Gastroesophageal sphincter (tissue), 3 donors: Measurements from ENCODE around the gene RHBDD3.

Source experiments
- CTCF ChIP-seq, 4 experiments: fragments of 200-600 bp in 2 of 4; fragments of 450-650 bp in 2 of 4; sonication (generic) in 1 of 4; IDR thresholded peaks; one replicate each; pipeline ENCODE4 v1.5.1; 2017 to 2019; ENCODE audit warnings: antibody characterized with exemption in 4 of 4, mild to moderate bottlenecking in 2 of 4, moderate library complexity in 2 of 4
- EP300 ChIP-seq: sonication (generic); formaldehyde crosslinking; IDR thresholded peaks from one replicate; pipeline ENCODE4 v1.6.1; 2017; ENCODE audit warnings: antibody characterized with exemption, mild to moderate bottlenecking
- POLR2A ChIP-seq, 2 donors: fragments of 450-650 bp; IDR thresholded peaks; one replicate each; pipeline ENCODE4 v1.6.1; 2017; ENCODE audit warnings: antibody characterized with exemption in 2 of 2, mild to moderate bottlenecking in 2 of 2, moderate library complexity in 1 of 2

- no peak for TF ChIP-seq POLR2A (IDR thresholded peaks at IDR 0.05)
- no peak for TF ChIP-seq CTCF (IDR thresholded peaks at IDR 0.05)
- no peak for TF ChIP-seq EP300
Observed at GRCh38 chr22:29255064-29255621, 12.6 kb downstream of the RHBDD3 start.
